Hypothalamus (tissue), 51 donors: ENCODE measurements around the gene EFNB1.

ENCODE experiments used
- DNase-seq, 51 donors: peaks; one replicate each; lab custom pipeline; 2025; lab: John Stamatoyannopoulos, UW

EFNB1 gene

GRCh38 chrX:68826113-68826980, 2.5 kb upstream of the EFNB1 start:
- no peak for DNase-seq

- no peak for DNase-seq
These were observed 1.6 kb upstream of the EFNB1 start for GRCh38 chrX:68827256-68827655.

GRCh38 chrX:68827848-68828624, 785 bp upstream of the EFNB1 start:
- peak in 50 of 51 donors; percentile 1 to 80 (median 52) for DNase-seq

GRCh38 chrX:68829582-68830418, 979 bp downstream of the EFNB1 start:
- DNase-seq, result peak in 2 of 51 donors; percentile 5 to 12

GRCh38 chrX:68830419-68831404, 1.9 kb downstream of the EFNB1 start:
- peak in 1 of 51 donors; percentile 0 for DNase-seq

GRCh38 chrX:68831405-68832100, 2.7 kb downstream of the EFNB1 start:
- DNase-seq, result no peak

- peak in 10 of 51 donors; percentile 3 to 31 (median 8) for DNase-seq
These were observed 3.2 kb downstream of the EFNB1 start for GRCh38 chrX:68832101-68832416.

- no peak for DNase-seq
These were observed 4.0 kb downstream of the EFNB1 start for GRCh38 chrX:68832516-68833447.

- no peak for DNase-seq
These were observed 4.6 kb downstream of the EFNB1 start for GRCh38 chrX:68833448-68833805.

GRCh38 chrX:68833855-68834331, 5.1 kb downstream of the EFNB1 start:
- no peak for DNase-seq

- DNase-seq, result no peak
These were observed 5.7 kb downstream of the EFNB1 start for GRCh38 chrX:68834371-68835103.

GRCh38 chrX:68835104-68835442, 6.3 kb downstream of the EFNB1 start:
- no peak for DNase-seq

- DNase-seq, result no peak
These were observed 6.6 kb downstream of the EFNB1 start for GRCh38 chrX:68835468-68835867.

GRCh38 chrX:68837119-68837518, 8.3 kb downstream of the EFNB1 start:
- no peak for DNase-seq

- DNase-seq, result no peak
These were observed 9.7 kb downstream of the EFNB1 start for GRCh38 chrX:68838571-68838910.

GRCh38 chrX:68839771-68840170, 10.9 kb downstream of the EFNB1 start:
- no peak for DNase-seq

GRCh38 chrX:68840256-68840655, 11.4 kb downstream of the EFNB1 start:
- DNase-seq, result no peak
